Choroid plexus epithelial cell (primary cell): ENCODE results near the gene PLA2G12B.

Experiments used
- DNase-seq: peaks from one replicate; pipeline ENCODE4 v3.0.0-alpha.2; 2010; ENCODE audit warnings: low read depth
- H3K4me3 ChIP-seq: 2 replicates; pipeline ENCODE4 v1.5.1; 2011; ENCODE audit warnings: low read depth, mild to moderate bottlenecking, control low read depth, low read length, moderate library complexity
- CTCF ChIP-seq: conservative IDR thresholded peaks from 2 replicates; pipeline ENCODE4 v1.5.1; 2011; ENCODE audit warnings: low read depth, mild to moderate bottlenecking, control low read depth, inconsistent platforms, low read length, moderate library complexity

PLA2G12B gene

GRCh38 chr10:72981028-72981881 is 26.6 kb upstream of the PLA2G12B start:
- DNase-seq, result no peak
- no peak for TF ChIP-seq CTCF
- H3K4me3 ChIP-seq, result no peak overlapping the region

GRCh38 chr10:72980348-72980747 is 25.7 kb upstream of the PLA2G12B start:
- no peak overlapping the region for H3K4me3 ChIP-seq
- TF ChIP-seq CTCF, result no peak
- DNase-seq, result no peak

- H3K4me3 ChIP-seq, result no peak overlapping the region
- no peak for DNase-seq
- no peak for TF ChIP-seq CTCF
Observed at GRCh38 chr10:72979709-72980108, 25.1 kb upstream of the PLA2G12B start.

GRCh38 chr10:72976886-72977285 is 22.3 kb upstream of the PLA2G12B start:
- TF ChIP-seq CTCF, result no peak
- DNase-seq, result no peak
- H3K4me3 ChIP-seq, result no peak overlapping the region

- H3K4me3 ChIP-seq, result no peak overlapping the region
- no peak for DNase-seq
- TF ChIP-seq CTCF, result no peak
Observed at GRCh38 chr10:72956001-72956400, 1.4 kb upstream of the PLA2G12B start.

GRCh38 chr10:72954230-72954595 is 393 bp downstream of the PLA2G12B start:
- no peak for DNase-seq
- H3K4me3 ChIP-seq, result no peak overlapping the region
- no peak for TF ChIP-seq CTCF

- no peak for DNase-seq
Observed at GRCh38 chr10:72953687-72954086, 919 bp downstream of the PLA2G12B start.

More at GRCh38 chr10:72953687-72954086, 919 bp downstream of the PLA2G12B start:
- H3K4me3 ChIP-seq, result no peak overlapping the region
- no peak for TF ChIP-seq CTCF
